Measurements from ENCODE around the gene FBXL17.
"Not testable (repeated sequence)": the region's sequence is repeated elsewhere in the genome, so short reads cannot be mapped to it uniquely, and the experiment has no call there.

Gene FBXL17

DNA sequence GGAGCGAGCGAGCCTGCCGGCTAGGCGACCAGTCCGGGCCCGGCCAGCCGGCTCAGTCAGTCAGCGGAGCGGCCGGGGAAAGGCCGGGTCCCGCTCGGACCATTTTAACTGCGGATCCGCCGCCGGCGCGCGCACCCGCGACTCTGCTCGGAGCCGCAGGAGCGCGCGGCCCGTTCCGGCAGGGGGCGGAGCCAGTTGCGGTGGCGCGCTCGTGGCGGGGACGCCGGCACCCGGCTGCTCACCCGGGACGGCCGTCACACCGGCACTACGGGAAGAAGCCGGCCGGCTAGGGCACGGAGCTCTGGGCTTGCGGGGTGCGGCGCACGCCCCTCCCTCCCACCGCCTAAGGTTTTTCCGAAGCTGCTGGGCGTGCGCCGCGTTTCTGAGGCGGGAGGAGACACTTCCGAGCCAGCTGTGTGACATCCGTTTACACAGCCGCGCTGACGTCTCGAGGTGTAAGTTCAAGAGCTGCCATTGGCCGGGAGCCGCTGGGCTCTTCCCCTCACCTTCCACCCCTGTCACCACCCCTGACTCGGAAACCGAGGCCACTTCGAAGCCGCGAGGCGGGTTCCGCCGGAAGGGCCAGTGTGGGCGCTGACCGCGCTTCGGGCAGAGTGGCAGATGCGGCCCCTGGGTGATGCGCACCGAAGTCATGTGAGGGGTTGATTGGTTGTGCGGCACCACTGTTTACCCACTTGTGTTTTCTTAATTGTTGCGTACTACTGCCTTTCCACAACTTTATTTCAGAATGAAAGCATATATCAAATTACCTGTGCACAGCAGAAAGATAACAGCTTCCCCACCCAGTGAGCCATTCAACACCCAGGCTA, at the start of gene FBXL17:
Gene FBXL17 (minus strand): TSS at position 145 of the 830 bp plus-strand sequence.
- Mint-ChIP-seq H3K36me3 (peaks cover 6% of the 10 kb centered on the region), H3K4me1 (peaks cover 46% of the 10 kb centered on the region), H3K4me3 (peak within 1 kb of the TSS; percentile 90), H3K9me3 (peaks cover 4% of the 10 kb centered on the region), H3K27ac (peak within 1 kb of the TSS; percentile 96), H3K27me3 (no peaks in the 10 kb centered on the region)

- no peak overlapping the region for H3K27ac Mint-ChIP-seq
- H3K9me3 Mint-ChIP-seq: no peaks in the 10 kb centered on the region
- H3K36me3 Mint-ChIP-seq: no peaks in the 10 kb centered on the region
- no peaks in the 10 kb centered on the region for H3K4me1 Mint-ChIP-seq
- peaks cover 9% of the 10 kb centered on the region for H3K27me3 Mint-ChIP-seq
- H3K4me3 Mint-ChIP-seq: no peak overlapping the region
Observed at GRCh38 chr5:108430931-108431608, 49.2 kb upstream of the FBXL17 start.

DNA sequence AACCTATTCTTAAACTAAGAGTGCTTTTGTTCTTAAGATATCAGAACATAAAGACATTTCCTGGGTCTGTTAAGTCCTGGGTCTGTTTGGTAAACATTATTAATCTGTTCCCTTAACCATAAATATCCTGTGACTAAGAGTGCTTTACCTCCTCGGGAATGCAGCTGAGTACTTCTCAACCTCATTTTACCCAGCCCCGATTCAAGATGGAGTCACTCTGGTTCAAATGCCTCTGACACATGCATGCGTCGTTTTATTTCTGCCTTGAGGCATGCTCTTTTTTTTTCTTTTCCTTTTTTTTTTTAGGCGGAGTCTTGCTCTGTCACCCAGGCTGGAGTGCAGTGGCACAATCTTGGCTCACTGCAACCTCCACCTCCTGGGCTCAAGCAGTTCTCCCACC, 39.8 kb upstream of the FBXL17 start:
- peaks cover 5% of the 10 kb centered on the region for H3K36me3 Mint-ChIP-seq
- peaks cover 7% of the 10 kb centered on the region for H3K27me3 Mint-ChIP-seq
- no peak overlapping the region for H3K27ac Mint-ChIP-seq
- H3K4me1 Mint-ChIP-seq: no peaks in the 10 kb centered on the region
- H3K9me3 Mint-ChIP-seq: peaks cover 10% of the 10 kb centered on the region
- H3K4me3 Mint-ChIP-seq: no peak overlapping the region

DNA sequence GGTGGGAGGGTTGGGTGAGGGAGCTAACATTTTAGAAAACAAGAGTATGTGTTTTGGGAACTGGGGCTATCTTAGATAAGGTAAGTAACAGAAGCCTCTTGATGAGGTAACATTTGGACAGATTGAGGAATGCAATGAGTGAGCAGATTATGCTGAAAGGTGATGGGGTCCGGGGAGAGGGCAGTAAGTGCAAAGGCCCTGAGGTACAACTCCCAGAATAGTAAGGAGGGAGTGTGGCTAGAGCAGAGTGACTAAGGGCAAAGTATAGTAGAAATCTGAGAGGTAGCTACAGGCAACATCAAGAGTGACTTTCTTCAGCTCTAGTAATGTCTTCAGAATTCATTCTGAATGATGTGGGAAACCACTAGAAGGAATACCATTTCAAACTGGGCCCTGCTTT, 38.9 kb upstream of the FBXL17 start:
- peaks cover 5% of the 10 kb centered on the region for H3K36me3 Mint-ChIP-seq
- peaks cover 4% of the 10 kb centered on the region for H3K27me3 Mint-ChIP-seq
- no peaks in the 10 kb centered on the region for H3K4me1 Mint-ChIP-seq
- no peak overlapping the region for H3K27ac Mint-ChIP-seq
- no peak overlapping the region for H3K4me3 Mint-ChIP-seq
- H3K9me3 Mint-ChIP-seq: peaks cover 10% of the 10 kb centered on the region

GRCh38 chr5:108420158-108420557, 38.3 kb upstream of the FBXL17 start:
- H3K27ac Mint-ChIP-seq: no peak overlapping the region
- peaks cover 10% of the 10 kb centered on the region for H3K9me3 Mint-ChIP-seq
- peaks cover 5% of the 10 kb centered on the region for H3K36me3 Mint-ChIP-seq
- peaks cover 4% of the 10 kb centered on the region for H3K27me3 Mint-ChIP-seq
- H3K4me3 Mint-ChIP-seq: no peak overlapping the region
- H3K4me1 Mint-ChIP-seq: no peaks in the 10 kb centered on the region

- H3K4me3 Mint-ChIP-seq: no peak overlapping the region
- peaks cover 10% of the 10 kb centered on the region for H3K9me3 Mint-ChIP-seq
- H3K27ac Mint-ChIP-seq: no peak overlapping the region
Observed at GRCh38 chr5:108418197-108418596, 36.3 kb upstream of the FBXL17 start.

GRCh38 chr5:108417166-108417670, 35.3 kb upstream of the FBXL17 start:
- peaks cover 10% of the 10 kb centered on the region for H3K9me3 Mint-ChIP-seq
- peaks cover 5% of the 10 kb centered on the region for H3K36me3 Mint-ChIP-seq
- H3K27ac Mint-ChIP-seq: no peak overlapping the region
- H3K4me1 Mint-ChIP-seq: no peaks in the 10 kb centered on the region
- no peak overlapping the region for H3K4me3 Mint-ChIP-seq
- H3K27me3 Mint-ChIP-seq: peaks cover 4% of the 10 kb centered on the region

More at GRCh38 chr5:108418197-108418596, 36.3 kb upstream of the FBXL17 start:
- peaks cover 4% of the 10 kb centered on the region for H3K27me3 Mint-ChIP-seq
- H3K4me1 Mint-ChIP-seq: no peaks in the 10 kb centered on the region
- peaks cover 5% of the 10 kb centered on the region for H3K36me3 Mint-ChIP-seq

GRCh38 chr5:108415726-108416125, 33.8 kb upstream of the FBXL17 start:
- Mint-ChIP-seq H3K36me3 (peaks cover 5% of the 10 kb centered on the region), H3K4me3 (no peak overlapping the region), H3K27ac (no peak overlapping the region), H3K4me1 (no peaks in the 10 kb centered on the region), H3K27me3 (peaks cover 4% of the 10 kb centered on the region), H3K9me3 (peaks cover 10% of the 10 kb centered on the region)

DNA sequence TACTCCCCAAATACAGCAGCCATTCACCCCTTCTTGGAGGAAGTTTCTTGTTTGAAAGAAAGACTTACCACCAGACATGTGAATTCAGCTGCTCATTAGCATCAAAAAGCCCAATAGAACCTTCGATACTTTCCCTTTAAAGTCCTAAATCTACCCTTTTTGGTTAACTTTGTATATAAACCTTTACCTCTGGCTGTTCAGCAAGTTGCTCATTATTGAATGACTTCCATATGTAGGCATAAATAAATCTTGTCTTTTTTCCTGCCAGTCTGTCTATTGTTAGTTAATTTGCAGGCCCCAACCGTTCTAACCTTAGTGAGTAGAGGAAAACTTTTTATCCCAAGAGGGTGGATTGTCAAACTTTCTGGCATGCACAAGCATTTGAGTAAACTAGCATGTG, 27.9 kb upstream of the FBXL17 start:
- no peaks in the 10 kb centered on the region for H3K36me3 Mint-ChIP-seq
- no peak overlapping the region for H3K4me3 Mint-ChIP-seq
- H3K27ac Mint-ChIP-seq: no peak overlapping the region

DNA sequence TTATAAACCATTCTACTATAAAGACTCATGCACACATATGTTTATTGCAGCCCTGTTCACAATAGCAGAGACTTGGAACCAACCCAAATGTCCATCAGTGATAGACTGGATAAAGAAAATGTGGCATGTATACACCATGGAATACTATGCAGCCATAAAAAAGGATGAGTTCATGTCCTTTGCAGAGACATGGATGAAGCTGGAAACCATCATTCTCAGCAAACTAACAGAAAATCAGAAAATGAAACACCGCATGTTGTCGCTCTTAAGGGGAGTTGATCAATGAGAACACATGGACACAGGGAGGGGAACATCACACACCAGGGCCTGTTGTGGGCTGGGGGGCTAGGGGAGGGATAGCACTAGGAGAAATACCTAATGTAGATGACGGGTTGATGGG, 23.3 kb upstream of the FBXL17 start:
- not testable (repeated sequence) for H3K27ac Mint-ChIP-seq

More for the DNA sequence above, 27.9 kb upstream of the FBXL17 start:
- H3K4me1 Mint-ChIP-seq: no peaks in the 10 kb centered on the region
- no peaks in the 10 kb centered on the region for H3K27me3 Mint-ChIP-seq
- no peaks in the 10 kb centered on the region for H3K9me3 Mint-ChIP-seq

DNA sequence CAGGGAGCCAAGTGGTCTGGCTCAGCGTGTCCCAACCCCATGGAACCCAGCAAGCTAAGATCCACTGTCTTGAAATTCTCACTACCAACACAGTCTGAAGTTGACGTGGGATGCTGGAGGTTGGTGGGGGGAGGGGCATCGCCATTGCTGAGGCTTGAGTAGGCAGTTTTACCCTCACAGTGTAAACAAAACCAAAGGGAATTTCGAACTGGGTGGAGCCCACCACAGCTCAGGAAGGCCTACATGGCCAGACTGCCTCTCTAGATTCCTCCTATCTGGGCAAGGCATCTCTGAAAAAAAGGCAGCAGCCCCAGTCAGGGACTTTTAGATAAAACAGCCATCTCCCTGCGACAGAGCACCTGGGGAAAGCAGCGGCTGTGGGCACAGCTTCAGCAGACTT, 17.1 kb upstream of the FBXL17 start:
- Mint-ChIP-seq H3K27me3 (peaks cover 11% of the 10 kb centered on the region), H3K4me1 (no peaks in the 10 kb centered on the region), H3K9me3 (no peaks in the 10 kb centered on the region), H3K4me3 (no peak overlapping the region), H3K36me3 (no peaks in the 10 kb centered on the region), H3K27ac (no peak overlapping the region)

More for the DNA sequence above, 23.3 kb upstream of the FBXL17 start:
- not testable (repeated sequence) for H3K36me3 Mint-ChIP-seq, H3K4me3 Mint-ChIP-seq, H3K4me1 Mint-ChIP-seq, H3K9me3 Mint-ChIP-seq, H3K27me3 Mint-ChIP-seq

GRCh38 chr5:108396837-108397236, 14.9 kb upstream of the FBXL17 start:
- not testable (repeated sequence) for H3K9me3 Mint-ChIP-seq, H3K27me3 Mint-ChIP-seq, H3K4me1 Mint-ChIP-seq, H3K4me3 Mint-ChIP-seq, H3K36me3 Mint-ChIP-seq, H3K27ac Mint-ChIP-seq

DNA sequence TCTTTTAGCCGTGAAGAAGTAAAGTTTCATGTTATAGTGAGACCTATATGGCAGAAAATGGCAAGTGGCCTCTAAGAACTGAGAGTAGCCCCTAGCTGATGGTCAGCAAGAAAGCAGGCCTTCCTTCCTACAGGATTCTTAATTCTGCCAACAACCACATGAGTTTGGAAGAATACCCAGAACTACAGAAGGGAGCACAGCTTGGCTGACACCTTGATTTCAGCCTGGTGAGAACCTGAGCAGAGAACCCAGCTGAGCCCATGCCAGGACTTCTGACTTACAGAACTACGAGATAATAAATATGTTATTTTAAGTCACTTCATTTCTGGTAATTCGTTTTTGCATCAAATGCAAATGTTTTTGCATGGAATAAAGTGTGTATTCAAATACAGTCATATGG, 5.9 kb upstream of the FBXL17 start:
- no peaks in the 10 kb centered on the region for H3K9me3 Mint-ChIP-seq
- H3K36me3 Mint-ChIP-seq: no peaks in the 10 kb centered on the region
- no peak overlapping the region for H3K4me3 Mint-ChIP-seq
- H3K27me3 Mint-ChIP-seq: no peaks in the 10 kb centered on the region
- H3K4me1 Mint-ChIP-seq: peaks cover 25% of the 10 kb centered on the region
- H3K27ac Mint-ChIP-seq: no peak overlapping the region

DNA sequence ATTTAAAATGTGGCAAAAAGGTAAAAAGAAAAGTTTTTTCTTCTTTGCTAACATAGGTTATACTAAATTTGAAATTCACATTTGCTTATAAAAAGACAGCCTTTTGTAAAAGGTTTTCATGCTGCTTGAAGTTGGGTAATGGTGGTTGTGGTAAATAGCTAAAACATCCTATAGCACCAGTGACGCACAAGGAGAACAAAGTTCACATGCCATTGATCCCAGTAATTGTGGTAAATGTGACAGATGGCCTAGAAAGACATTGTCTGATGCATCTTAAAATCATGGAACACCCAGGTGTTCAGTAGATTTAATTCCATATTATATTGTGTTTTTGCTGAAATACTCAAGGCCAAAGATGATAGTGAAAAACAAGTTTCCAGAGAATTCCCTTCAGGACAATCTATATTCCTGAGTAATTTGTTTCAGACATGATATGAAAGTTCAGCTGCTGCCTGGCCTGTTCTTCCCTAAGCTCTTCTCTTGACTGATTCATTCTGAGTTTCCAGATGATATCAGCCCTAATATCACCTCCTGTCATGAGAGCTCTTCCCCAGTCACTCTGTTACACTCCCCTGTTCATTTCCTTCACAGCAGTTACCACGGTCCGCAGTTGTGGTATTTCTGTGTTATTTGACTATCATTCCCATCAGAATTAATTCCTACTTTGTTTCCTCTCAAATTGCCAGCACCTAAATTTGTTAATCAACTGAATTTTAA, 4.6 kb upstream of the FBXL17 start:
- Mint-ChIP-seq H3K36me3 (no peaks in the 10 kb centered on the region), H3K27ac (peak overlapping the region; percentile 80), H3K4me1 (peaks cover 26% of the 10 kb centered on the region), H3K4me3 (no peak overlapping the region), H3K9me3 (no peaks in the 10 kb centered on the region), H3K27me3 (no peaks in the 10 kb centered on the region)

DNA sequence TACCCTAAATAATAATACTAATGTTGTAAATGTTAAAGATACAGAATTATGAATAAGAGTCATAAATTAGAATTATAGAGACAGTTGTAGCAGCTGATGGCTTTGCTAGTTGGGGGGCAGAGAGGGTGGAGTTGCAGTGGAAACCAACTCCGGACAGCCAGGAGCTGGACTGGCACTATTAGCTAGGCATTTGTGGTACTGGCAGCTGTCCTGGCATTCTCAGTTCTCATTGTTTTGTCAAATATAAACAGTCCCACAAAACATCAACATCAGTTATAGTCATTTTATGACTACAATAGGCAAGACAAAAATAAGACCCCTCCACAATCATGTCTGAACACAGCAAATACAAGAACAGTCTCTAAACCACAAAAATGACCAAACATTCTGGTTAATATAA, 2.8 kb upstream of the FBXL17 start:
- H3K36me3 Mint-ChIP-seq: no peaks in the 10 kb centered on the region
- H3K4me3 Mint-ChIP-seq: no peak overlapping the region
- peak overlapping the region; percentile 6 for H3K27ac Mint-ChIP-seq
- no peaks in the 10 kb centered on the region for H3K27me3 Mint-ChIP-seq
- H3K9me3 Mint-ChIP-seq: no peaks in the 10 kb centered on the region
- peaks cover 26% of the 10 kb centered on the region for H3K4me1 Mint-ChIP-seq
